ENCODE measurements around the gene RASGEF1B. TPM values are rescaled to one million over a fixed set of nuclear protein-coding genes. Genes with fewer than 3 reads are reported as not detected.

RASGEF1B gene
- total RNA-seq, 1 donor: not detected

DNA sequence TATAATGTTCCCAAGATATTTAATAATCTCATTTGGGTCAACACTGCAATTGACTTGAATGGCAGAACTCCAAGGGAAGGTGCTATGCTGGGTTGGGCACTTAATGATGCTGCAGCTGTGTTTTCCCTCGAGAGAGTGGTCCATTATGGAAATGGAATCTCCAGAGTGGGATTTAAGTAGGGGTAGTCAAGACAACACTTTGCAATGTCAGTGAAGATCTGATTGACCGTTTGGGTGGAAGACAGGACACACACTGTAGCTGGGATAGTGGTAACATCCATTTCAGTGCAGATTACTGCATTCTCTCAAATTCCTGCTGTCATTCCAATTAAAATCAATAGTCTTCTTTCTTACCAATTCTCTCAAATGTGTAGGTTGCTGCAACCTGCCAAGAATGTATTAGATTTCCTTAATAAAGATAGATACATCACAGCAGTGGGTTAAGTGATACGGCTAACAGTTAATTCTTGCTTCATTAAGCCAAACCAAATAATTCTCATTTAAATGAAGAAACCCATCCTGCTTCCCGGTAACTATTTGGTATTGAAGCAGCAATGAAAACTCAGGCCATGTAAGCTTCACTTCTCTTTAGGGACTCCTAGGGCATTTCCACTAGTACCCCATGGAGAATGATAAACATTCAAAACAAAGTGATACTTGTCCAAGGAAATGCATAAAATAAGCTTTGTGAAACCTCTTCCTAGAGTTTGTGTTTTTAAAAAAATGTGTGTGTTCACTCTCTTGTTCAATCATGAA, 40.5 kb upstream of the RASGEF1B start:
- H3K4me3 ChIP-seq (ENCODE audit: low read depth, low read length): no peak overlapping the region
- DNase-seq (ENCODE audit: low read depth): no peak
- TF ChIP-seq, protein P1, sequence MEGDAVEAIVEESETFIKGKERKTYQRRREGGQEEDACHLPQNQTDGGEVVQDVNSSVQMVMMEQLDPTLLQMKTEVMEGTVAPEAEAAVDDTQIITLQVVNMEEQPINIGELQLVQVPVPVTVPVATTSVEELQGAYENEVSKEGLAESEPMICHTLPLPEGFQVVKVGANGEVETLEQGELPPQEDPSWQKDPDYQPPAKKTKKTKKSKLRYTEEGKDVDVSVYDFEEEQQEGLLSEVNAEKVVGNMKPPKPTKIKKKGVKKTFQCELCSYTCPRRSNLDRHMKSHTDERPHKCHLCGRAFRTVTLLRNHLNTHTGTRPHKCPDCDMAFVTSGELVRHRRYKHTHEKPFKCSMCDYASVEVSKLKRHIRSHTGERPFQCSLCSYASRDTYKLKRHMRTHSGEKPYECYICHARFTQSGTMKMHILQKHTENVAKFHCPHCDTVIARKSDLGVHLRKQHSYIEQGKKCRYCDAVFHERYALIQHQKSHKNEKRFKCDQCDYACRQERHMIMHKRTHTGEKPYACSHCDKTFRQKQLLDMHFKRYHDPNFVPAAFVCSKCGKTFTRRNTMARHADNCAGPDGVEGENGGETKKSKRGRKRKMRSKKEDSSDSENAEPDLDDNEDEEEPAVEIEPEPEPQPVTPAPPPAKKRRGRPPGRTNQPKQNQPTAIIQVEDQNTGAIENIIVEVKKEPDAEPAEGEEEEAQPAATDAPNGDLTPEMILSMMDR (IDR thresholded peaks at IDR 0.05; ENCODE audit: insufficient read depth, low read depth, low read length): no peak

DNA sequence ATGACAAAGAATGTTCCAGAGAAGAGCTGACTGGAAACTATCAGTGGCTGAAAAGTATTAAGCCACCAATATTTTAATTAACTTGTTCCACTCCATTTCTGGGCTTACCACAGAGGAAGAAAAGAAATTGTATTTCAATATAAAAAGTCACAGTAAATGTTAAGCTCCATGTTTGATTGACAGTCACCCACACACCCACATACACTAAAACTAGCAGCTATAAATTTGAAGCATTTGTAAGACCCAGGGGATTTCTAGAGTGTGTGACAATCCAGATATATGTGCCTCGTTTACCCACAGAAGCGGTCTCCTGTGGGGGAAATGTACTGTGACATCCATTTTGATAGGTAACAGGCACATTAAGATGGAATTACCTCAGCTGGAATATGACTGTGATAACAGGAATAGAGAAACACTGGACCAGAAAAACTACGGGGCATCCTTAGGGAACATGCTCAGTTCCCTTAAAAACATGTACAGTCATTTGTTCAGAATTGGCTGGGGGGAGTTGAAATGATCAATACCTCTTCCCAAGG, 39.0 kb upstream of the RASGEF1B start:
- no peak overlapping the region for H3K4me3 ChIP-seq (ENCODE audit: low read depth, low read length)
- TF ChIP-seq, protein P1 (IDR thresholded peaks at IDR 0.05; ENCODE audit: insufficient read depth, low read depth, low read length): no peak
- no peak for DNase-seq (ENCODE audit: low read depth)

DNA sequence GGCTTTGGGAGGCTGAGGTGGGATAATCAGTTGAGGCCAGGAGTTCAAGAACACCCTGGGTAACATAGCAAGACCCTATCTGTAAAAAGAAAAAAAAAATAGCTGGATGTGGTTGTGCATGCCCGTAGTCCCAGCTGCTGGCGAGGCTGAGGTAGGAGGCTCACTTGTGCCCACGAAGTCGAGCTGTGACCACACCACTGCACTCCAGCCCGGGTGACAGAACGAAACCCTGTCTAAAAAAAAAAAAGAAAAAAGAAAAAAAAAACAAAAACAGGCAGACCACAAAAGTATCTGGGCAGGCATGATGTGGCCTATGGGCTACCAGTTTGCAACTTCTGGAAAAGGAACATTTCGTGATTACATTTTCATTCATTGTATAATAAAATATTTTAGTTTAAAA, 38.1 kb upstream of the RASGEF1B start:
- no peak for DNase-seq (ENCODE audit: low read depth)
- no peak overlapping the region for H3K4me3 ChIP-seq (ENCODE audit: low read depth, low read length)
- TF ChIP-seq, protein P1 (IDR thresholded peaks at IDR 0.05; ENCODE audit: insufficient read depth, low read depth, low read length): no peak

DNA sequence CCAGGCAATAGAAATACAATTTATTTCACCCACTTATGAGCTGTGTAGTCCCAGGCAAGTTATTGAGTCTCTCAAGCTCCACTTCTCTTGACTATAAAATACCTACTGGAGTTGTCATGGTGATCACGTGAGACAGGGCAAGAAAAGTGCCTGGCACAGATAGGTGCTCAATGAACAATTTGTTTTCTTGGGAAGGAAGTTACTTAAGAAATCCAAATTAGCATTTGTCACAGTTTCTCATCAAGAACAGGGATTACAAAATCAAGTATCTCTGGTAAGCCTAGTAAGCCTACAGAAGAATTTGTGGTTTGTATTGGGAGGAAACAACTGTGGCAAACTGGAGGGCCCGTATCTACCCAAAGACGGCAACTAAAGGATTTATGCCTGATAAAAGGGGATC, 37.5 kb upstream of the RASGEF1B start:
- no peak for DNase-seq (ENCODE audit: low read depth)
- TF ChIP-seq, protein P1 (IDR thresholded peaks at IDR 0.05; ENCODE audit: insufficient read depth, low read depth, low read length): no peak
- H3K4me3 ChIP-seq (ENCODE audit: low read depth, low read length): no peak overlapping the region

DNA sequence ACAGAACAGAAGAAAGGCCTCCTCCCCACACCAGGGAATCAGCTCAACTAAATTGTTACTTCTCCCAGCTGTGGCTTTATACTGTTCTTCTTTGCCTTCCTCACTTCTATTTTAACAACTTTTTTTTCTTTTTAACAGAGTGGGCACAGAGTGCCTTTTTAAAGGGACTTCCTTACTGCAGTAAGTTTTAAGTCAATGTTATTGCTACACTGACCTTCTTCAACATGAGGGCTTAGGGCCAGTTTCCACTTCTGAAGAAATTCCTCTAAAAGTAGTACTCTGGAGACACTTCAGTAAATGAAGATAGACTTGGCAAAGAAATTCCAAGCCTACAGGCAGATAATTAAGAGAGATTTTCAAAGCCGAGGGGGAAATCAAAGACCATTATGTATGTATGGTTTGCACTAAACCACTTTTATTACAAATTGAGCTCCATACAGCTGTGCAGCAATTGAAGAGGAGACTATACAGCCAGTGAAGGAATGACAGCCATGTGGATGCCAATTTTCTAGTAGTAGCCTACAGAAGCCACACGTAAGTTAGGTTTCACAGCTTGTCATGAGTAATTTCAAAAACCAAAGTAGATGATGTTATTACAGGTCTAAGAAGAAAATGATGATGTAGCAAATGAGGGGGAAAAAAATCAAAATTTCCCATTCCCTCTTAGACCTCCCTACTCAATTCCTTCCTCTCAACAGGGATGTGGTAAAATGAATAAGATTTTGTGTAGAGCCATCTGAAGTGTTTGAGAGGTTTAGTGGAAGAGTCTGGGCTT, 36.9 kb upstream of the RASGEF1B start:
- H3K4me3 ChIP-seq (ENCODE audit: low read depth, low read length): no peak overlapping the region
- TF ChIP-seq, protein P1 (IDR thresholded peaks at IDR 0.05; ENCODE audit: insufficient read depth, low read depth, low read length): no peak
- no peak for DNase-seq (ENCODE audit: low read depth)

DNA sequence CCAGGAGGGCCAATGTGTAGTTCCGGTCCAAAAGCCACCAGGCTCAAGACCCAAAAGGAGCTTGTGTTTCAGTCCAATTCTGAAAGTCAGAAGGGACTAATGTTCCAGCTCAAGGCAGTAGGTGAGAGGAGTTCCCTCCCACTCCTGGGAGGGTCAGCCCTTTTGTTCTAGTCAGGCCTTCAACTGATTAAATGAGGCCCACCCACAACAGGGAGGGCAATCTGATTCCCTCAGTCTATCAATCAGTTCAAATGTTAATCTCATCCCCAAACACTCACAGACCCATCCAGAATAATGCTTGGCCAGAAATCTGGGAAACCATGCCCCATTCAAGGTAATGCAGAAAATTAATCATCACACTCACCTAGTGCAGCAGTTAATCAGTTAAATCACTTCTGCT, 35.8 kb upstream of the RASGEF1B start:
- DNase-seq (ENCODE audit: low read depth): no peak
- TF ChIP-seq, protein P1 (IDR thresholded peaks at IDR 0.05; ENCODE audit: insufficient read depth, low read depth, low read length): no peak
- H3K4me3 ChIP-seq (ENCODE audit: low read depth, low read length): no peak overlapping the region
